Measurements from ENCODE around the gene ZNF682.
"Not testable (repeated sequence)": the region's sequence is repeated elsewhere in the genome, so short reads cannot be mapped to it uniquely, and the experiment has no call there.

ZNF682 gene

DNA sequence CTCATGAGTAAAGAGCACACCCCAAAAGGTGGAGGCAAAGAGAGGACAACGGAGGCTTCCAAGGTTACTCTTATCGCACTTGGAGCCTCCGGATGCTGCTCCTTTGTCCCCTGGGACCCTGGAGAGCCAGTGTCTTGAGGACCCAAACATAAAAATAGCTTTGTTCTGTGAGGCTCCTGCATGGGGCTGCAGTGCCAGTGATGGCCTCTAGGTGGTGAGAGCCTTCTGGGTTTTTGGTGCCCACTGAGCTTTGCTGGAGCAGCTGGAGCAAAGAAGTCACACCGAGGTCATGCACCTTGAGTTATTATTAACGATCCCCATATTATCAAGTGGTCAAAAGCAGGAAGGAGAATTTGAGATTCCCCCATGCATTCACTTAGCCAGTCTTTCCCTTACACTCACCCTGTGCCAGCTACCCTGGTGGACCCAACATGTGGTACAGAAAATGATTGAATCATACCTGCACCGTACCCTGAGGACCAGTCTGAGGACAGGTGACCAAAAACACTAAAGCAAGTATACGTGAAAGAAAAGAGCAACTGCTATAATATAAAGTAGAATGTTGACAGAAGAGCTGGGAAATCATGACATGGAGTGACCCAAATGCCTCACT, 41.5 kb downstream of the ZNF682 start:
- DNase-seq (ENCODE audit: low spot score): no peak

DNA sequence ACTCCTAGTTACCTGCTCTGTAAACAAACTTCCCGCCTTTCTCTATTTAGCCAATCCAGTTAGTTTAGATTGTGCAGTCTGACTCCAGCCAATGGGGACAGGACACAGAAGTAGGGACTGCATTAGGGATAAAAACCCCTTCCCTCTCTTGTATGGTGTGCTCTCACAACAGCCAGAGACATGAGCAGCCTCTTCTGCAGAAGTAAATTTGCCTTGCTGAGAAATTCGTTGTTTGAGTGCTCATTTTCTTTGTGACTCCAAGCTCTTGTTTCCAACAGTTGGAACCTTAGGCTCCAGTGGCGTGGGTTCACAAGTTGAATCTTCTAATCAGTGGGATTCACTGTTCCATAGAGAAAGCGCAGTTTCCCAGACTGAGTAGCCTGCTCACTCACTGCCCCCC, 72.4 kb downstream of the ZNF682 start:
- no peak for DNase-seq (ENCODE audit: low spot score)

DNA sequence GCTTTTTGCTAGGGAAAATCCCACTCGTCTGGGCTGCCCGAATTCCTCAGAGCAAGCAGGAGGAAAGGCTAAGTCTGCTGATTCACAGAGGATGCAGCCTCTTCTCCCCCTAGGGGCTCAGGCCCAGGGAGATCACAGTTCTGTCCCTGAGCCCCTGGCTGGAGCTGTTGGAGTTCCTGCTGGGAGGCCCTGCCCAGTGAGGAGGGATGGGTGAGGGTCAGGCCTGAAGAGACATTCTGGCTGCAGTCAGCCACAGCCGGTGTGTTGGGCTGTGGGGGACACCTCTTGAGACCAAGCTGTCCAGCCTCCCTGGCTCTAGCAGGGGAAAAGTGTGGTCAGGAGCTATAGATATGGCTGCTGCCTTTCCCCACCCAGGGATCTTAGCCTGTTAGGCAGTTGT, 73.2 kb downstream of the ZNF682 start:
- not testable (repeated sequence) for DNase-seq (ENCODE audit: low spot score)

DNA sequence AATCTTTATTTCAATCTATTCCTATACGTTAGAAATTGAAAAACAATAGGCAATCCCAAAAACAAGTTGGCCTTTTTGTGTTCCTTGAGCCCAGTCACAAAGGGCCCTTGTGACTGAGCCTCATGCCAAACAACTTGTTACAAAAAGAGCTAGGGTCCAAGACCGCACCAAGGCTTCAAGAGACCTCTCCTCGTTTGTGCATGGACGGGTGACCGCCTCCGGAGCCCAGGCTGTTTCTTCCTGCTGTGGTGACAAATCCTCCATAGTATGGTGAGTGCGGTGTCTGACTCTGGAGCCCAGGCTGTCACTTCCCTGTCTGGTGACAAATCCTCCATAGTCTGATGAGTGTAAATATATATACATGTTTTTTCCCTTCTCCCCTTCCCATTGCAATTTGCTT, 74.9 kb downstream of the ZNF682 start:
- no peak for DNase-seq (ENCODE audit: low spot score)

DNA sequence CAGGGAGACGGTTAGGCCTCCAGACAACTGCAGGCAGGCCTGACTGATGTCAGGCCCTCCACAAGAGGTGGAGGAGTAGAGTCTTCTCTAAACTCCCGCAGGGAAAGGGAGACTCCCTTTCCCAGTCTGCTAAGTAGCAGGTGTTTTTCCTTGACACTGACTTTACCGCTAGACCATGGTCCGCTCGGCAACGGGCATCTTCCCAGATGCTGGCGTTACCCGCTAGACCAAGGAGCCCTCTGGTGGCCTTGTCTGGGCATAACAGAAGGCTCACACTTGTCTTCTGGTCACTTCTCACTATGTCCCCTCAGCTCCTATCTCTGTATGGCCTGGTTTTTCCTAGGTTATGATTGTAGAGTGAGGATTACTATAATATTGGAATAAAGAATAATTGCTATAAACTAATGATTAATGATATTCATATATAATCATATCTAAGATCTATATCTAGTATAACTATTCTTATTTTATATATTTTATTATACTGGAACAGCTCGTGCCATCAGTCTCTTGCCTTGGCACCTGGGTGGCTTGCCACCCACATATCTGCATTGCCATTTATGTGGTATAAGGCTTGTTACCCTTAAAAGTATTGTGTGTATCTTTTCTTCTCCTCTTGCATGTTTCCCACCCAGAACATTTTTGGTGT, 80.0 kb downstream of the ZNF682 start:
- DNase-seq (ENCODE audit: low spot score): peak; percentile 77

DNA sequence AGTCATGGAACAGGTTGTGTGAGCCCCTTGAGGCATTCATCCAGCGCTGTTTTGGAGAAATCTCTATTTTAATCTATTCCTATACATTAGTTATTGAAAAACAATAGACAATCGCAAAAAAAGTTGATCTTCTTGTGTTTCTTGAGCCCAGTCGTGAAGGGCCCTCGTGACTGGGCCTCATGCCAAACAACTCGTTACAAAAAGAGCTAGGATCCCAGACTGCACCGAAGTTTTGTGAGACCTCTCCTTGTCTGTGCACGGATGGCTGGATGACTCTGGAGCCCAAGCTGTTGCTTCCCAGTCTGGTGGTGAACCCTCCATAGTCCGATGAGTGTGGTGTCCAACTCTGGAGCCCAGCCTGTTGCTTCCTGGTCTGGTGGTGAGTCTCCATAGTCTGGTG, 81.5 kb downstream of the ZNF682 start:
- not testable (repeated sequence) for DNase-seq (ENCODE audit: low spot score)

DNA sequence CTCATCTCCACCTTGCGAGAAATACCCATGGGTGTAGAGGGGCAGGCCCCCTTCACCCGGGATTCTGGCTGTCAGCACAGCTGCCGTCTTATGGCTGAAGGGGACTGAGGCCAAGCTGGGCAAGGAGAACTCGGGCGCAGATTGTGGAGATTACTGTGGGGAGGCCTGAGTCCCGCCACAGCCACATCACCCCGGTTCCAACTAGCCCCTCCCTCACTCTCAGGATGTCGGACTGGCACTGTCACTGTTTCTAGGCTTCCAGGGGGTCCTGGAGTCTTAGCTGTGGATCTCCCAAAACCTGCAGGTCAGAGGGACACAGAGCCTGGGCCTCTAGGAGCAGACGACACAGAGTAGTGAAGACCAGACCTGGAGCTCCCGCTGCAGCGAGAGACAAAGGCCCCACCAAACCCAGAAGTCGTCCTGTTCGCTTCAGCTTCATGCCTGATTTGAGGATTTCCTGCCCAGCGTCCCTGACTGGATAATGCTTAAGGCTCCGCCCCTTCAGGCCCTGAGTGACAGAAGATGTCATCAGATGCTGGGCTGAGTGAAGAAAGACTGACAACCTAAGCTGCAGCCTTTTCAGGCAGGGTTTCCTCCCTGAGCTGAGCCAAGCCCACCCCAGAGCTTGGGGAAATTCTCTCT, 82.8 kb downstream of the ZNF682 start:
- DNase-seq (ENCODE audit: low spot score): no peak

DNA sequence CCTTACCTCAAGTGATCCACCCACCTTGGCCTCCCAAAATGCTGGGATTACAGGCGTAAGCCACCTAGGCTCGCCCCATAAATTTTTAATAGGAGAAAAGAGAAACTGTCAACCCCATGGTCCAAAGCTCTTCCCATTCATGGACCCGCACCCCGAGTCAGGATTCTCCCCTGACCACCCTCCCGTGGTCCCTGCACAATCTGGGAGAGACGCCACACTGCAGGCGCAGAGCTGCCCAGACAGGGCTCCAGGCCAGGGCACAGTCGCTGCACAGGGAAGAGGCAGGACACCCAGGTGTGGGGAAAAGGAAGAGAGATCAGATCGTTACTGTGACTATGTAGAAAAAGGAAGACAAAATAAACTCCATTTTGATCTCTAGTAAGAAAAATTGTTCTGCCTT, 84.1 kb downstream of the ZNF682 start:
- DNase-seq (ENCODE audit: low spot score): no peak

All from cerebellar cortex (tissue), 1 donor.